ENCODE data around the gene SEMA3D.

DNA sequence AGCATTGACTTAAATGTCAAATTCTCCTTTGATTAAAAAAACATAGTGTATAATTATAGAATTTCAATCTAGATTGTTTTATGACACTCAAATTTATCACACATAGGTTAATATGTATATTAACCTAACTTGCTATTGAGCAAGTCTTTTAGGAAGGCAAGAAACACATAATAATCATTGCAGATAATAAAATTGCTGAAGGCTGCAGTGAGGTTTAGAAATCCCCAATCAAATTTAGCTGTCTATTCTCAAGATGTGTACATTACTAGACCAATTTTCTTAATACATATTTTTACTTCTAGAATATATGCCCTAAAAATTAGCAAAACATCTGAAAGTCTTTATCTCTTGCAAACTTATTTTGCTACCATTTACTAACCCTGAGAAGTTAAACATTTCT, 34.9 kb upstream of the SEMA3D start:
- TF ChIP-seq, protein P1, sequence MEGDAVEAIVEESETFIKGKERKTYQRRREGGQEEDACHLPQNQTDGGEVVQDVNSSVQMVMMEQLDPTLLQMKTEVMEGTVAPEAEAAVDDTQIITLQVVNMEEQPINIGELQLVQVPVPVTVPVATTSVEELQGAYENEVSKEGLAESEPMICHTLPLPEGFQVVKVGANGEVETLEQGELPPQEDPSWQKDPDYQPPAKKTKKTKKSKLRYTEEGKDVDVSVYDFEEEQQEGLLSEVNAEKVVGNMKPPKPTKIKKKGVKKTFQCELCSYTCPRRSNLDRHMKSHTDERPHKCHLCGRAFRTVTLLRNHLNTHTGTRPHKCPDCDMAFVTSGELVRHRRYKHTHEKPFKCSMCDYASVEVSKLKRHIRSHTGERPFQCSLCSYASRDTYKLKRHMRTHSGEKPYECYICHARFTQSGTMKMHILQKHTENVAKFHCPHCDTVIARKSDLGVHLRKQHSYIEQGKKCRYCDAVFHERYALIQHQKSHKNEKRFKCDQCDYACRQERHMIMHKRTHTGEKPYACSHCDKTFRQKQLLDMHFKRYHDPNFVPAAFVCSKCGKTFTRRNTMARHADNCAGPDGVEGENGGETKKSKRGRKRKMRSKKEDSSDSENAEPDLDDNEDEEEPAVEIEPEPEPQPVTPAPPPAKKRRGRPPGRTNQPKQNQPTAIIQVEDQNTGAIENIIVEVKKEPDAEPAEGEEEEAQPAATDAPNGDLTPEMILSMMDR (IDR thresholded peaks at IDR 0.05; ENCODE audit: poor library complexity, severe bottlenecking): no peak
- TF ChIP-seq EZH2 (IDR thresholded peaks at IDR 0.05; ENCODE audit: borderline replicate concordance, insufficient read depth, low read length, poor library complexity, severe bottlenecking) (no peak), RAD21 (conservative IDR thresholded peaks at IDR 0.05) (no peak), TAF1 (IDR thresholded peaks at IDR 0.05; ENCODE audit: low read depth) (no peak), SMC3 (conservative IDR thresholded peaks at IDR 0.05; ENCODE audit: poor library complexity) (no peak), EP300 (conservative IDR thresholded peaks at IDR 0.05; ENCODE audit: poor library complexity, severe bottlenecking) (no peak), POLR2AphosphoS5 (IDR thresholded peaks at IDR 0.05) (no peak), MXI1 (conservative IDR thresholded peaks at IDR 0.05; ENCODE audit: poor library complexity, severe bottlenecking) (no peak)
- TF ChIP-seq, protein P2, sequence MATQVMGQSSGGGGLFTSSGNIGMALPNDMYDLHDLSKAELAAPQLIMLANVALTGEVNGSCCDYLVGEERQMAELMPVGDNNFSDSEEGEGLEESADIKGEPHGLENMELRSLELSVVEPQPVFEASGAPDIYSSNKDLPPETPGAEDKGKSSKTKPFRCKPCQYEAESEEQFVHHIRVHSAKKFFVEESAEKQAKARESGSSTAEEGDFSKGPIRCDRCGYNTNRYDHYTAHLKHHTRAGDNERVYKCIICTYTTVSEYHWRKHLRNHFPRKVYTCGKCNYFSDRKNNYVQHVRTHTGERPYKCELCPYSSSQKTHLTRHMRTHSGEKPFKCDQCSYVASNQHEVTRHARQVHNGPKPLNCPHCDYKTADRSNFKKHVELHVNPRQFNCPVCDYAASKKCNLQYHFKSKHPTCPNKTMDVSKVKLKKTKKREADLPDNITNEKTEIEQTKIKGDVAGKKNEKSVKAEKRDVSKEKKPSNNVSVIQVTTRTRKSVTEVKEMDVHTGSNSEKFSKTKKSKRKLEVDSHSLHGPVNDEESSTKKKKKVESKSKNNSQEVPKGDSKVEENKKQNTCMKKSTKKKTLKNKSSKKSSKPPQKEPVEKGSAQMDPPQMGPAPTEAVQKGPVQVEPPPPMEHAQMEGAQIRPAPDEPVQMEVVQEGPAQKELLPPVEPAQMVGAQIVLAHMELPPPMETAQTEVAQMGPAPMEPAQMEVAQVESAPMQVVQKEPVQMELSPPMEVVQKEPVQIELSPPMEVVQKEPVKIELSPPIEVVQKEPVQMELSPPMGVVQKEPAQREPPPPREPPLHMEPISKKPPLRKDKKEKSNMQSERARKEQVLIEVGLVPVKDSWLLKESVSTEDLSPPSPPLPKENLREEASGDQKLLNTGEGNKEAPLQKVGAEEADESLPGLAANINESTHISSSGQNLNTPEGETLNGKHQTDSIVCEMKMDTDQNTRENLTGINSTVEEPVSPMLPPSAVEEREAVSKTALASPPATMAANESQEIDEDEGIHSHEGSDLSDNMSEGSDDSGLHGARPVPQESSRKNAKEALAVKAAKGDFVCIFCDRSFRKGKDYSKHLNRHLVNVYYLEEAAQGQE (IDR thresholded peaks at IDR 0.05; ENCODE audit: borderline replicate concordance): no peak

Measured in neural cell (in vitro differentiated cells).